ENCODE results near the gene TP53I13. TPM values are rescaled to one million over a fixed set of nuclear protein-coding genes. Genes with fewer than 3 reads are reported as not detected.

Gene TP53I13, protein sequence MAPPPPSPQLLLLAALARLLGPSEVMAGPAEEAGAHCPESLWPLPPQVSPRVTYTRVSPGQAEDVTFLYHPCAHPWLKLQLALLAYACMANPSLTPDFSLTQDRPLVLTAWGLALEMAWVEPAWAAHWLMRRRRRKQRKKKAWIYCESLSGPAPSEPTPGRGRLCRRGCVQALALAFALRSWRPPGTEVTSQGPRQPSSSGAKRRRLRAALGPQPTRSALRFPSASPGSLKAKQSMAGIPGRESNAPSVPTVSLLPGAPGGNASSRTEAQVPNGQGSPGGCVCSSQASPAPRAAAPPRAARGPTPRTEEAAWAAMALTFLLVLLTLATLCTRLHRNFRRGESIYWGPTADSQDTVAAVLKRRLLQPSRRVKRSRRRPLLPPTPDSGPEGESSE
- 71.0 and 75.0 TPM in 2 replicates for total RNA-seq

GRCh38 chr17:29568331-29569244 is at the start of gene TP53I13:
TSS of gene TP53I13 (plus strand) at chr17:29568701. CDS start at chr17:29568759, 58 bp downstream.

GRCh38 chr17:29566473-29567303 is 1.8 kb upstream of the TP53I13 start, which contains the start of gene ABHD15:
TSS of gene ABHD15 (minus strand) at chr17:29567037. CDS start at chr17:29566966, 71 bp downstream.

GRCh38 chr17:29589524-29590410 is 21.3 kb downstream of the TP53I13 start, which contains the start of gene GIT1:
TSS of gene GIT1 (minus strand) at chr17:29589648. CDS start at chr17:29589378, 270 bp downstream.

DNA sequence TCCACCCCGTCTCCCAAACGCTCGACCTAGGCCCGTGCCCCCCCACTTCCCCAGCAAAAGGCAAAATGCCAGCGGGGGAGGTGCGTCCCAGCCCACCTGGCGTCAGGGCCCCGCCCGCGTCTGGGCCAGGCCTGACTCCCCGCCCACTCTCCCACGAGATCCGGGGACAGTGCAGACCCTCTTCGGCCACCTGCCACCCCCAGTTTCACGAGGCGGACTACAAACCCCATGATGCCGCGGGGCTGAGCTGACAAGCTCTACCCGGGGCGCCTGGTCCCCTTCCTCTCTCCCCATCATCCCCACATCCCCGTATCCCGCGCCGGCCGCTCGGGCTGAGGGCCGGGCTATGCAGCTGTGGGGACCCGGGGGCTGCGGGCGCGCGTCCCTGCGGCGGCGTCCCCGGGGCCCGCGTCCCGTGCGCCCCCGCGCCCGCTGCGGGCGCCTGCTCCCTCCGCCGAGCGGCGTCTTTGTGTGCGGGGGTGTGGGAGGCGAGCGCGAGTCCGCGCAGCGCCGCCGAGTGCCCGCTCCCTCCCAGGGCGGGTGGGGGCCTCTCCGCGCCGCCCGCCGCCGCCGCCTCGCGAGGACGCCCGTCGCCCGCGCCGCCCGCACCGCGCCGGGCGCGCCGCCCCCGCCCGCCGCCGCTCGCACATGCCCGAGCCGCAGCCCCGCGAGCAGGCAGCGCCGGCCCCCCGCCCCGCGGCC is 24.5 kb downstream of the TP53I13 start, which contains the start of gene ANKRD13B:
Gene ANKRD13B, plus strand, starts transcription at position 283 of the 702 bp plus-strand sequence. CDS start 490 bp downstream, outside the sequence.

Other genes starting within 250 kb of the TP53I13 start
- gene TAOK1, start 178.3 kb upstream of the TP53I13 start, total RNA-seq, result 47.0 and 53.3 TPM in 2 replicates
- gene ABHD15, start 1.7 kb upstream of the TP53I13 start, total RNA-seq, result 7.1 and 8.7 TPM in 2 replicates
- 19.2 and 27.0 TPM in 2 replicates for gene GIT1, start 20.9 kb downstream of the TP53I13 start, total RNA-seq
- 3.1 and 5.4 TPM in 2 replicates for gene ANKRD13B, start 24.4 kb downstream of the TP53I13 start, total RNA-seq
- gene CORO6, start 54.2 kb downstream of the TP53I13 start, total RNA-seq, result 2.1 and 9.9 TPM in 2 replicates